GM10248 (cell line): Measurements from ENCODE around the gene DDX41.

Experiments used
- CTCF ChIA-PET: fragments of 300-600 bp; sonication (Branson Sonifier 250); formaldehyde crosslinking; extraction: SDS; loops from one replicate; lab custom pipeline; 2021; ENCODE audit warnings: antibody characterized with exemption; lab: Yijun Ruan, JAX
- POLR2A ChIA-PET: fragments of 350-650 bp; sonication (Branson Sonifier 250); formaldehyde crosslinking; extraction: SDS; loops from one replicate; lab custom pipeline; 2020; ENCODE audit warnings: antibody characterized with exemption; lab: Yijun Ruan, JAX
- DNase-seq: peaks from one replicate; pipeline ENCODE4 v3.0.0; 2012; ENCODE audit errors: extremely low spot score
- CTCF ChIP-seq: IDR thresholded peaks from 2 replicates; pipeline ENCODE4 v1.5.1; 2012; ENCODE audit warnings: mild to moderate bottlenecking, low read depth; ENCODE audit errors: extremely low read depth, missing control alignments, control extremely low read depth

The DDX41 gene

GRCh38 chr5:177476531-177477233 is 40.1 kb downstream of the DDX41 start:
- no peak for TF ChIP-seq CTCF
- DNase-seq, result no peak
- POLR2A ChIA-PET, result interaction anchor here (0.6 to 1.0 kb wide), 2 partner anchors 51 to 136 kb away, joined by 4 to 7 read pairs; no protein-coding TSS in a partner anchor
- CTCF ChIA-PET, result interaction anchor here (0.9 to 7.1 kb wide), 13 partner anchors 10 to 405 kb away, joined by 3 to 59 read pairs (median 7); no protein-coding TSS in a partner anchor

DNA sequence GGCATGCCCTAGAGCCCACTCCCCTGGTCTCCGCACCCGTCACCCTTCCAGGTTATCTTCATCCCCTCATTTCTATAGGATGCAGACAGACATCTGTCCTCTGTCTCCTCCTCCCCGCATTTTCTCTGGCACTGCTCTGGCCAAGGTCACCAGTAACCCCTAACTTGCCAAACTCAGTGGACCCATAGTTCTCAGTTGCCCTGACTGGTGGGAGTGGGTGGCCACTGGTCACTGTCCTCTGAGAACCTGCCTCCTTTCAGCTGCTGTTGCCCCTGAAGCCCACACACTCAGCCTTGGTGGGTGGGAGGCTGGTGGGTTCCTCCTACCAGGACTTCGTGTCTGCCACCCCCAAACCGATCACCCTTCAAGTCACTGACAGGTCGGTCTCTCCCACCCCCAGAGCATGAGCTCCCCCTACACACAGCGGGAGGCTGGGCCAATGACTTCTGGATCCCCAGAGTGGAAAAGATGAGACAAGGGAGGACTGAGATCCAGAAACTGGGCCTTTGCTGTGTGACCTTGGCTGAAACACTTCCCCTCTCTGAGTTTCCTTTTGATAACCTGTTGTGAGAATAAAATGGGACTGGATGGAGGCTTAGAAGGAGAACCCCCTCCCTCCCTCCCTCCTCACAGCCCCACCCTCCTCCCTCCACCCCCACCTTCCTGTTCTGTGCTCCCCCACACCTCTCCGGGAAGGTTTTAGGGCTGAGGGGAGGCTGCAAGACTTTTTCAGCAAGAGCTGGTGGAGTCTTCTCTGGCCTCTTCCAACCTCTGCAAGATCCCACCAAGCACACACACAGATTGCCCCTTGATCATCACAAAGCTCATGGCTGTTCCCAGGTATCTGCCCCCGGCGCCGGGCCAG is 41.0 kb downstream of the DDX41 start:
- POLR2A ChIA-PET, result interaction anchor here (1.0 kb wide), 2 partner anchors 16 to 50 kb away, joined by 3 to 7 read pairs; no protein-coding TSS in a partner anchor
- CTCF ChIA-PET, result interaction anchor here (1.0 to 7.1 kb wide), 7 partner anchors 14 to 166 kb away, joined by 3 to 59 read pairs (median 10); no protein-coding TSS in a partner anchor
- TF ChIP-seq CTCF, result no peak
- no peak for DNase-seq

GRCh38 chr5:177474846-177475562 is 41.8 kb downstream of the DDX41 start:
- ChIA-PET CTCF (interaction anchor here (1.7 to 7.1 kb wide), 3 partner anchors 19 to 165 kb away, joined by 6 to 59 read pairs (median 18); no protein-coding TSS in a partner anchor), POLR2A (interaction anchor here (1.0 kb wide), 1 partner anchor 15 kb away, joined by 3 read pairs; no protein-coding TSS in a partner anchor)
- no peak for DNase-seq
- no peak for TF ChIP-seq CTCF

DNA sequence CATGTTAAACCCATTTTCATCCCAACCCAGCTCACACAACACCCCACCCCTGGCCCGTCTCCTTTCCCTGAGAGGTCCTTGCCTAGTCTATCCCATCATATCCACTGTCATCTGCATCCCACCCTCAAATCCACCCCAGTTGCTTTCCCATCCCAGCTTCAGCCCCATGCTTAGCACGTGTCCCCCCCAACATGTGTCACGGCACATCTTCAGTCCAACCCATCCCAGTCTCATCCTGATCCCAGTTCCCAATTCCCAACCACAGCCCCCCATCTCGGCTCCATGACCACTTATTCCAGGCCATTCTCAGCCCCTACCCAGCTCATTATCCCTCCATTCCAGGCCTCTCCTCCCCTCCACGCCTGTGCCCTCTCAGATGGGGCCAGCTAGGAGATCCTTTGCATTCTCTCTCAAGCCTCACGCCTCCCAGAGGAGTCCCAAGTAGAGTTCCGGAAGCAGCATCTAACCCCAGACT is 42.7 kb downstream of the DDX41 start:
- DNase-seq, result no peak
- POLR2A ChIA-PET, result interaction anchor here (0.7 kb wide), 1 partner anchor 162 kb away, joined by 6 read pairs; no protein-coding TSS in a partner anchor
- CTCF ChIA-PET, result interaction anchor here (0.7 to 0.9 kb wide), 2 partner anchors 21 to 83 kb away, joined by 3 read pairs; no protein-coding TSS in a partner anchor
- no peak for TF ChIP-seq CTCF

- peak; percentile 87 for DNase-seq
- no peak for TF ChIP-seq CTCF
- ChIA-PET POLR2A (interaction anchor here (0.7 kb wide), 1 partner anchor 161 kb away, joined by 6 read pairs; no protein-coding TSS in a partner anchor), CTCF (interaction anchor here (0.7 to 10.9 kb wide), 6 partner anchors 18 to 84 kb away, joined by 3 to 123 read pairs (median 8); no protein-coding TSS in a partner anchor)
Measured at GRCh38 chr5:177473443-177474001, 43.2 kb downstream of the DDX41 start, which contains the start of gene DBN1. Gene DBN1 (minus strand): TSS chr5:177473634. CDS start chr5:177473521, 113 bp downstream.
